Stimulated activated CD4-positive, alpha-beta T cell treated with anti-CD3 and anti-CD28 coated beads, Interleukin-4, amount 100 ng/mL, for 4 hours (primary cell): ENCODE data around the gene C4orf46.
"Not testable (repeated sequence)": the region's sequence is repeated elsewhere in the genome, so short reads cannot be mapped to it uniquely, and the experiment has no call there.

Experiments
- DNase-seq, 2 experiments: peaks; one replicate each; pipeline ENCODE4 v3.0.0-alpha.2; 2020

Gene C4orf46

GRCh38 chr4:158671665-158671914, at the start of gene C4orf46:
C4orf46 (minus strand) TSS chr4:158671887; CDS start chr4:158671801, 86 bp downstream.
- no peak for DNase-seq

GRCh38 chr4:158715802-158716201, 44.1 kb upstream of the C4orf46 start:
- DNase-seq: no peak

- no peak for DNase-seq
Observed at GRCh38 chr4:158714937-158715336, 43.2 kb upstream of the C4orf46 start.

GRCh38 chr4:158712622-158713021, 40.9 kb upstream of the C4orf46 start:
- DNase-seq: not testable (repeated sequence)

GRCh38 chr4:158710814-158711213, 39.1 kb upstream of the C4orf46 start:
- no peak for DNase-seq

- DNase-seq: no peak
Observed at GRCh38 chr4:158704274-158704673, 32.6 kb upstream of the C4orf46 start.

- no peak for DNase-seq
Observed at GRCh38 chr4:158688813-158689212, 17.1 kb upstream of the C4orf46 start.

GRCh38 chr4:158682066-158682465, 10.4 kb upstream of the C4orf46 start:
- DNase-seq: no peak

- DNase-seq: no peak
Observed at GRCh38 chr4:158681629-158682028, 9.9 kb upstream of the C4orf46 start.

GRCh38 chr4:158678767-158679166, 7.1 kb upstream of the C4orf46 start:
- no peak for DNase-seq

- DNase-seq: no peak
Observed at GRCh38 chr4:158676076-158676475, 4.4 kb upstream of the C4orf46 start.

GRCh38 chr4:158673633-158674032, 1.9 kb upstream of the C4orf46 start:
- no peak for DNase-seq

GRCh38 chr4:158671915-158672806, 474 bp upstream of the C4orf46 start, which contains the start of gene ETFDH:
ETFDH (plus strand) TSS chr4:158672296; CDS start chr4:158672457, 161 bp downstream.
- DNase-seq: peak; percentile 96 to 98

- peak; percentile 32 to 45 for DNase-seq
Observed at GRCh38 chr4:158670975-158671664, 567 bp downstream of the C4orf46 start.

- DNase-seq: no peak
Observed at GRCh38 chr4:158669310-158669709, 2.4 kb downstream of the C4orf46 start.

- DNase-seq: no peak
Observed at GRCh38 chr4:158667651-158668198, 4.0 kb downstream of the C4orf46 start.

GRCh38 chr4:158666892-158667291, 4.8 kb downstream of the C4orf46 start:
- DNase-seq: no peak

- DNase-seq: no peak
Observed at GRCh38 chr4:158664806-158665205, 6.9 kb downstream of the C4orf46 start.

GRCh38 chr4:158663707-158664625, 7.7 kb downstream of the C4orf46 start:
- not testable (repeated sequence) for DNase-seq

GRCh38 chr4:158663255-158663654, 8.4 kb downstream of the C4orf46 start:
- not testable (repeated sequence) for DNase-seq

GRCh38 chr4:158657291-158657690, 14.4 kb downstream of the C4orf46 start:
- DNase-seq: no peak

GRCh38 chr4:158656439-158656838, 15.2 kb downstream of the C4orf46 start:
- DNase-seq: no peak

GRCh38 chr4:158652920-158653319, 18.8 kb downstream of the C4orf46 start:
- DNase-seq: no peak
